ENCODE measurements around the gene TRANK1. TPM values are rescaled to one million over a fixed set of nuclear protein-coding genes. Genes with fewer than 3 reads are reported as not detected.
A peak's percentile ranks its signal among the peaks of the same experiment; 100 is the strongest.
"Not testable (repeated sequence)": the region's sequence is repeated elsewhere in the genome, so short reads cannot be mapped to it uniquely, and the experiment has no call there.

Gene TRANK1
- total and polyA plus RNA-seq, 4 experiments from 2014 or later, result 9.6 to 155 (median 97.3) TPM

DNA sequence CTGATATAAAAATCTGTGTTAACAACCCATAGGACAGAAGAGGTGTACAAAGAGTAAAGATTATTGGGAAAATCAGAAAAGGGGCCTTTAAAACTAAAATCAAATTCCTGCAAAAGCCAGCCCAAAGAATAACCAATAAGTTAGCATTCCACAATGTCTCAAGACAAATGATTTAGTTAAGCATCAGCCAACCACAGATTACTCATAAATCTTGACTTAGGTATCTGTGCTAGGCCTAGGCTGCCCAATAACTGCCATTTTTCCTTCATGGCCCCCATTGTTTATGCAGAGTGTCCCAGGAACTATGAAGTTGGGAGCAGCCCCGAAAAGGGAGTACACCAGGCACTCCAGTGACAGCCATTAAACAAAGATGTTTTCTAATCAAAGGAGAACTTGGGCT, 7.4 kb downstream of the TRANK1 start:
- peaks cover 0 to 1% of the 10 kb centered on the region in 2 donors for H3K36me3 Mint-ChIP-seq
- Histone ChIP-seq H3K27ac (ENCODE audit: low read depth, low read length) (no peak overlapping the region), H3K4me1 (ENCODE audit: insufficient read depth, low read length) (no peaks in the 10 kb centered on the region), H3K9me3 (ENCODE audit: control insufficient read depth in 1 of 2, low read length in 2 of 2) (no peaks in the 10 kb centered on the region), H3K4me3 (ENCODE audit: low read length in 2 of 2) (no peak overlapping the region), H3K27me3 (ENCODE audit: insufficient read depth, low read length) (no peaks in the 10 kb centered on the region), H3K36me3 (ENCODE audit: insufficient read depth, low read length) (no peaks in the 10 kb centered on the region)
- intact Hi-C loops (cut with micrococcal nuclease), result no loop called here
- H3K27me3 Mint-ChIP-seq, result no peaks in the 10 kb centered on the region
- peak overlapping the region in 1 of 7 donors; percentile 60 for H3K27ac Mint-ChIP-seq
- CTCF ChIA-PET (ENCODE audit: partially characterized antibody), result interaction anchor here (1.4 kb wide), 1 partner anchor 14 kb away, joined by 3 read pairs; no protein-coding TSS in a partner anchor
- H3K9me3 Mint-ChIP-seq, result no peaks in the 10 kb centered on the region
- POLR2A ChIA-PET (ENCODE audit: partially characterized antibody), result no interaction called here
- DNase-seq, result no peak
- peaks cover 4 to 25% (median 16%) of the 10 kb centered on the region in 4 donors for H3K4me1 Mint-ChIP-seq
- no peak overlapping the region for H3K4me3 Mint-ChIP-seq

GRCh38 chr3:36933540-36934296, 11.1 kb downstream of the TRANK1 start:
- Mint-ChIP-seq H3K27me3 (no peaks in the 10 kb centered on the region), H3K9me3 (no peaks in the 10 kb centered on the region), H3K4me1 (peaks cover 0 to 10% (median 1%) of the 10 kb centered on the region in 4 donors), H3K36me3 (peaks cover 2 to 8% of the 10 kb centered on the region in 2 donors), H3K27ac (no peak overlapping the region), H3K4me3 (no peak overlapping the region)
- ChIA-PET CTCF (ENCODE audit: partially characterized antibody) (interaction anchor here (1.0 to 3.1 kb wide), 5 partner anchors 9 to 65 kb away, joined by 3 to 11 read pairs (median 7); no protein-coding TSS in a partner anchor), POLR2A (ENCODE audit: partially characterized antibody) (interaction anchor here (1.2 to 3.3 kb wide), 2 partner anchors 11 to 25 kb away, joined by 3 to 12 read pairs; partner anchors contain the start of gene TRANK1)
- no peak for DNase-seq
- H3K27me3 ChIP-seq (ENCODE audit: insufficient read depth, low read length), result no peaks in the 10 kb centered on the region
- no peak overlapping the region for H3K4me3 ChIP-seq (ENCODE audit: low read length in 2 of 2)
- no peaks in the 10 kb centered on the region for H3K4me1 ChIP-seq (ENCODE audit: insufficient read depth, low read length)
- H3K9me3 ChIP-seq (ENCODE audit: control insufficient read depth in 1 of 2, low read length in 2 of 2), result no peaks in the 10 kb centered on the region
- H3K36me3 ChIP-seq (ENCODE audit: insufficient read depth, low read length), result no peaks in the 10 kb centered on the region
- intact Hi-C loops (cut with micrococcal nuclease), result no loop called here
- no peak overlapping the region for H3K27ac ChIP-seq (ENCODE audit: low read depth, low read length)

DNA sequence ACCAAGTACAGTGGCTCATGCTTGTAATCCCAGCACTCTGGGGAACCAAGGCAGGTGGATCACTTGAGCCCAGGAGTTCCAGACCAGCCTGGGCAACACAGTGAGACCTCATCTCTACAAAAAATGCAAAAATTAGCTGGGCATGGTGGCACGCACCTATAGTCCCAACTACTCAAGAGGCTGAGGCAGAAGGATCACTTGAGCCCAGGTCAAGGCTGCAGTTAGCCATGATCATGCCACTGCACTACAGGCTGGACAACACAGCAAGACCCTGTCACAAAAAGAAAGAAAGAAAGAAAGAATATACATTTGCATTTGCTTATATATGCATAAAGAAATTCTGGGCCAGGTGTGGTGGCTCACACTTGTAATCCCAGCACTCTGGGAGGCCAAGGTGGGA, 13.4 kb downstream of the TRANK1 start:
- H3K36me3 ChIP-seq (ENCODE audit: insufficient read depth, low read length); H3K4me1 ChIP-seq (ENCODE audit: insufficient read depth, low read length); H3K27me3 ChIP-seq (ENCODE audit: insufficient read depth, low read length); H3K27ac ChIP-seq (ENCODE audit: low read depth, low read length); intact Hi-C loops (cut with micrococcal nuclease); DNase-seq; H3K27me3 Mint-ChIP-seq; H3K9me3 ChIP-seq (ENCODE audit: control insufficient read depth in 1 of 2, low read length in 2 of 2); POLR2A ChIA-PET (ENCODE audit: partially characterized antibody); H3K9me3 Mint-ChIP-seq; H3K4me1 Mint-ChIP-seq; H3K4me3 Mint-ChIP-seq; H3K4me3 ChIP-seq (ENCODE audit: low read length in 2 of 2): not testable (repeated sequence)
- CTCF ChIA-PET (ENCODE audit: partially characterized antibody), result interaction anchor here (2.2 to 3.1 kb wide), 2 partner anchors 8 to 27 kb away, joined by 10 to 11 read pairs; no protein-coding TSS in a partner anchor
- Mint-ChIP-seq H3K36me3 (peaks cover 4 to 17% of the 10 kb centered on the region in 2 donors), H3K27ac (peak overlapping the region in 2 of 7 donors; percentile 5 to 29)

DNA sequence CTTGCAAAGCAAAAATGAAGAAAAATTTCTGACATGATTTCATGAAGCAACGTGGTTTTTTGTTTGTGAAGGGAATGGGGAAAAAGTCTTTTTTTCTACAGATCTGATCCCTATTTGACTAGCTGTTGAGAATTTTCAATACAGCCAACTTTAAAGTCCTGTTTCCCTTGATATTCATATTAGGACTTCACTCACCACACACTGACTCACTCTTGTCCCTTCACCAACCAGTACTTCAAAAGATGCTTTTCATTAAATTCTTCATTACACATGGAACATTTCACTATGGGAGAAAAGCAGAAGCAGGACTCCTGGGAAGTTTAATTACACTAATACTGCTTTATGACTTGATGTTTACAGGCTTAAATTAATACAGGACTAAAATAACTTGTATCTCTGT, 16.6 kb downstream of the TRANK1 start:
- no peaks in the 10 kb centered on the region for H3K36me3 ChIP-seq (ENCODE audit: insufficient read depth, low read length)
- H3K36me3 Mint-ChIP-seq, result peaks cover 6 to 17% of the 10 kb centered on the region in 2 donors
- H3K4me3 ChIP-seq (ENCODE audit: low read length in 2 of 2), result no peak overlapping the region
- H3K4me1 ChIP-seq (ENCODE audit: insufficient read depth, low read length), result no peaks in the 10 kb centered on the region
- POLR2A ChIA-PET (ENCODE audit: partially characterized antibody), result no interaction called here
- no peaks in the 10 kb centered on the region for H3K9me3 Mint-ChIP-seq
- H3K4me3 Mint-ChIP-seq, result no peak overlapping the region
- intact Hi-C loops (cut with micrococcal nuclease), result no loop called here
- H3K27ac ChIP-seq (ENCODE audit: low read depth, low read length), result no peak overlapping the region
- H3K27me3 Mint-ChIP-seq, result no peaks in the 10 kb centered on the region
- H3K27ac Mint-ChIP-seq, result no peak overlapping the region
- no peak for DNase-seq
- no peaks in the 10 kb centered on the region for H3K9me3 ChIP-seq (ENCODE audit: control insufficient read depth in 1 of 2, low read length in 2 of 2)
- H3K27me3 ChIP-seq (ENCODE audit: insufficient read depth, low read length), result no peaks in the 10 kb centered on the region
- peaks cover 5 to 7% (median 7%) of the 10 kb centered on the region in 4 donors for H3K4me1 Mint-ChIP-seq
- CTCF ChIA-PET (ENCODE audit: partially characterized antibody), result no interaction called here

- Histone ChIP-seq H3K36me3 (ENCODE audit: insufficient read depth, low read length) (no peaks in the 10 kb centered on the region), H3K9me3 (ENCODE audit: control insufficient read depth in 1 of 2, low read length in 2 of 2) (no peaks in the 10 kb centered on the region), H3K27ac (ENCODE audit: low read depth, low read length) (no peak overlapping the region), H3K4me3 (ENCODE audit: low read length in 2 of 2) (no peak overlapping the region), H3K27me3 (ENCODE audit: insufficient read depth, low read length) (no peaks in the 10 kb centered on the region), H3K4me1 (ENCODE audit: insufficient read depth, low read length) (no peaks in the 10 kb centered on the region)
- POLR2A ChIA-PET (ENCODE audit: partially characterized antibody), result no interaction called here
- intact Hi-C loops (cut with micrococcal nuclease), result no loop called here
- Mint-ChIP-seq H3K36me3 (peaks cover 10 to 19% of the 10 kb centered on the region in 2 donors), H3K27me3 (no peaks in the 10 kb centered on the region), H3K4me3 (no peak overlapping the region), H3K4me1 (peaks cover 6 to 11% (median 9%) of the 10 kb centered on the region in 4 donors), H3K9me3 (peaks cover 0 to 3% (median 1%) of the 10 kb centered on the region in 8 donors), H3K27ac (no peak overlapping the region)
- CTCF ChIA-PET (ENCODE audit: partially characterized antibody), result interaction anchor here (1.9 kb wide), 1 partner anchor 32 kb away, joined by 10 read pairs; no protein-coding TSS in a partner anchor
- no peak for DNase-seq
Measured at GRCh38 chr3:36926292-36926897, 18.5 kb downstream of the TRANK1 start.

GRCh38 chr3:36924744-36925521, 19.9 kb downstream of the TRANK1 start:
- Histone ChIP-seq H3K36me3 (ENCODE audit: insufficient read depth, low read length) (no peaks in the 10 kb centered on the region), H3K4me1 (ENCODE audit: insufficient read depth, low read length) (no peaks in the 10 kb centered on the region), H3K27me3 (ENCODE audit: insufficient read depth, low read length) (no peaks in the 10 kb centered on the region), H3K4me3 (ENCODE audit: low read length in 2 of 2) (no peak overlapping the region), H3K9me3 (ENCODE audit: control insufficient read depth in 1 of 2, low read length in 2 of 2) (no peaks in the 10 kb centered on the region), H3K27ac (ENCODE audit: low read depth, low read length) (no peak overlapping the region)
- Mint-ChIP-seq H3K4me1 (peaks cover 0 to 11% (median 9%) of the 10 kb centered on the region in 4 donors), H3K4me3 (no peak overlapping the region), H3K36me3 (peaks cover 16 to 28% of the 10 kb centered on the region in 2 donors), H3K9me3 (peaks cover 0 to 13% (median 11%) of the 10 kb centered on the region in 8 donors), H3K27me3 (no peaks in the 10 kb centered on the region), H3K27ac (peak overlapping the region in 2 of 7 donors; percentile 9 to 75)
- DNase-seq, result no peak
- ChIA-PET POLR2A (ENCODE audit: partially characterized antibody) (interaction anchor here (0.9 kb wide), 1 partner anchor 19 kb away, joined by 3 read pairs; no protein-coding TSS in a partner anchor), CTCF (ENCODE audit: partially characterized antibody) (interaction anchor here (0.8 to 1.9 kb wide), 4 partner anchors 9 to 34 kb away, joined by 3 to 10 read pairs (median 3); no protein-coding TSS in a partner anchor)
- intact Hi-C loops (cut with micrococcal nuclease), result no loop called here
